Measurements from ENCODE around the gene SHPK.

DNA sequence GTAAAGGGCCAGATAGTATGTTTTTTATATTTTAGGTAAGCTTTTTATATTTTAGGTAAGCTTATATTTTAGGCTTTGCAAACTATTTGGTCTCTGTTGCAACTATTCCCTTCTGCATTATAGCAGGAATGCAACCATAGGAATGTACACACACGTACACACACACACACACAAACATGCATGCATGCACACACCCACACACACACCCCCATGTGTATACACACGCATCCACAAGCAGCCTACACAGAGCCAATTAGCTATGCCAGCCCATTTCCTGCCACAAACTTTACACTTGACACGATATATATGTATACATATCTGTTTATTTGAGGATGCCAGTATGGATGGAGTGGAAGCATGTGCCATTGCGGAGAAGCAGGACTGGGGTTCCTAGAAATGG lies 70.9 kb downstream of the SHPK start:
- TF ChIP-seq, protein P1, sequence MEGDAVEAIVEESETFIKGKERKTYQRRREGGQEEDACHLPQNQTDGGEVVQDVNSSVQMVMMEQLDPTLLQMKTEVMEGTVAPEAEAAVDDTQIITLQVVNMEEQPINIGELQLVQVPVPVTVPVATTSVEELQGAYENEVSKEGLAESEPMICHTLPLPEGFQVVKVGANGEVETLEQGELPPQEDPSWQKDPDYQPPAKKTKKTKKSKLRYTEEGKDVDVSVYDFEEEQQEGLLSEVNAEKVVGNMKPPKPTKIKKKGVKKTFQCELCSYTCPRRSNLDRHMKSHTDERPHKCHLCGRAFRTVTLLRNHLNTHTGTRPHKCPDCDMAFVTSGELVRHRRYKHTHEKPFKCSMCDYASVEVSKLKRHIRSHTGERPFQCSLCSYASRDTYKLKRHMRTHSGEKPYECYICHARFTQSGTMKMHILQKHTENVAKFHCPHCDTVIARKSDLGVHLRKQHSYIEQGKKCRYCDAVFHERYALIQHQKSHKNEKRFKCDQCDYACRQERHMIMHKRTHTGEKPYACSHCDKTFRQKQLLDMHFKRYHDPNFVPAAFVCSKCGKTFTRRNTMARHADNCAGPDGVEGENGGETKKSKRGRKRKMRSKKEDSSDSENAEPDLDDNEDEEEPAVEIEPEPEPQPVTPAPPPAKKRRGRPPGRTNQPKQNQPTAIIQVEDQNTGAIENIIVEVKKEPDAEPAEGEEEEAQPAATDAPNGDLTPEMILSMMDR (conservative IDR thresholded peaks at IDR 0.05; ENCODE audit: low read depth, low read length) = no peak
- no peak for TF ChIP-seq EZH2 (IDR thresholded peaks at IDR 0.05; ENCODE audit: borderline replicate concordance, low read depth, low read length, poor library complexity, severe bottlenecking)
